Effector memory CD4-positive, alpha-beta T cell (primary cell): ENCODE data around the gene TCN2.

ENCODE experiments used
- DNase-seq, 3 donors: peaks; one replicate each; pipeline ENCODE4 v3.0.0-alpha.2; 2020
- H3K27ac ChIP-seq: 2 replicates; pipeline ENCODE4 v1.7.0; 2013; ENCODE audit warnings: mild to moderate bottlenecking, low read length, moderate library complexity; ENCODE audit not compliant: insufficient read depth, poor library complexity, severe bottlenecking
- H3K27me3 ChIP-seq: replicated peaks from 2 replicates; pipeline ENCODE4 v1.7.0; 2013; ENCODE audit warnings: mild to moderate bottlenecking, low read length; ENCODE audit not compliant: insufficient read depth, control insufficient read depth, poor library complexity, severe bottlenecking
- H3K36me3 ChIP-seq: 2 replicates; pipeline ENCODE4 v1.7.0; 2013; ENCODE audit warnings: mild to moderate bottlenecking, low read length, moderate library complexity; ENCODE audit not compliant: control insufficient read depth, insufficient read depth
- H3K4me1 ChIP-seq: 2 replicates; pipeline ENCODE4 v1.7.0; 2013; ENCODE audit warnings: low read length, mild to moderate bottlenecking; ENCODE audit not compliant: control insufficient read depth, insufficient read depth, poor library complexity, severe bottlenecking
- H3K4me3 ChIP-seq: 2 replicates; pipeline ENCODE4 v1.7.0; 2013; ENCODE audit warnings: low read length, low read depth, mild to moderate bottlenecking; ENCODE audit not compliant: insufficient read depth, poor library complexity, severe bottlenecking
- H3K9me3 ChIP-seq: 2 replicates; pipeline ENCODE4 v1.7.0; 2013; ENCODE audit warnings: mild to moderate bottlenecking, low read length, moderate library complexity; ENCODE audit not compliant: control insufficient read depth

The TCN2 gene

DNA sequence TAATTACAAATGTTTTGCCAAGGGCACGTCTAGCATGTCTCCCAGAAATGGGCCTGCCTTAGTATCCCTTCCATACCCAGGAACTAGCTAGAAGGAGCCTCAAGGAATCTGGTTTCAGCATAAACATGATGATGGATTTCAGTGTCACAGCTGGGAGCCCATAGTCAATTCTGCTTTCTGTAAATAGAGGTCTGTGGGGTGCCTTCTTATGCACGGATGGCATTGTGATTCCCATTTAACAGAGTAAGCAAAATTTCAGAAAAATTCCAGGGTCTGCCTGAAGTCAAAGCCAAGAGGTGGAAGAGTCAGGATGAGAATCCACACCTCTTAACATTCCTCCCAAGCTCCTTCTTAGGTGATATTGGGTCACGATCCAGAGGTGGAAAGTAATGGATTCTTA is 48.6 kb downstream of the TCN2 start:
- H3K27ac ChIP-seq, result no peak overlapping the region
- peaks cover 3% of the 10 kb centered on the region for H3K36me3 ChIP-seq
- no peak overlapping the region for H3K4me3 ChIP-seq
- H3K4me1 ChIP-seq, result no peaks in the 10 kb centered on the region
- no peak for DNase-seq
- no peaks in the 10 kb centered on the region for H3K9me3 ChIP-seq
- no peaks in the 10 kb centered on the region for H3K27me3 ChIP-seq

DNA sequence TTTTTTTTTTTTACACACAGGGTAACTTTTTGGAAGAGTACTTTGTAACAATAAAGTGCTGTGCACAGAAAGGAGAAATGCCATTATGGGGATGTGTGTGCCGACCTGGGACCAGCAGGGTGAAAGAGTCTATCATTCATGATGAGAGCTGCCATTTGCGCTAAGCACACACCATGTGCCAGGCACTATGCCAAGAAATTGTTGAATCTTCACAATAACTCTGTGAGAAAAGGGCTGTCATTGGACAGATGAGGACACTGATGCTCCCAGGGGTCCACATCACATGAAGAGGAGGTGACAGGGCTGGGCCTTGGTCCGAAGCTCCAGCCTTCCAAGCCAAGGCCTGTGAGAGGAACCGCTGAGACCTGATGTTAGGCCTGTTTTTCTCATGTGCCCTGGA is 55.1 kb downstream of the TCN2 start:
- no peak overlapping the region for H3K4me3 ChIP-seq
- H3K27me3 ChIP-seq, result no peaks in the 10 kb centered on the region
- no peaks in the 10 kb centered on the region for H3K4me1 ChIP-seq
- peaks cover 20% of the 10 kb centered on the region for H3K36me3 ChIP-seq
- no peak overlapping the region for H3K27ac ChIP-seq
- H3K9me3 ChIP-seq, result no peaks in the 10 kb centered on the region
- DNase-seq, result no peak

DNA sequence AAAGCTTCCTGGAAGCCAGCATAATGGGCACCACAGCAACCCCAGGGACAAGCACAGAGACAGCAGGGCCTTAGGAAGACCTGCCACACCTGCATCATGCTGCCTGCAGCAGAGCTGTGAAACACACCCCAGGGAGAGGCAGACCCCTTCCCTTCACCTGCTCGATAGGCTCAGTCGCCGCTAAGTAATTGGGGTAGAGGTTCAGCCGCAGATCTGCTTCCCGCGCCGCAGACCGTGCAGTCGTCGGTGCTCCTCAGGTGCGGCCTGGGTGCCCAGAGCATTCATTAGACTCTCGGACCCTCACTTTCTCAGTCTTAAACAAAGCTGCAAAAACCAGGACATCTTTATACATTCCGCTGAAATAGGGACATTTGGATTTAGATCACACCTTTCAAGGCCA is 57.8 kb downstream of the TCN2 start:
- no peak overlapping the region for H3K4me3 ChIP-seq
- peaks cover 20% of the 10 kb centered on the region for H3K36me3 ChIP-seq
- no peak for DNase-seq
- H3K27me3 ChIP-seq, result no peaks in the 10 kb centered on the region
- no peaks in the 10 kb centered on the region for H3K4me1 ChIP-seq
- no peak overlapping the region for H3K27ac ChIP-seq
- H3K9me3 ChIP-seq, result no peaks in the 10 kb centered on the region

DNA sequence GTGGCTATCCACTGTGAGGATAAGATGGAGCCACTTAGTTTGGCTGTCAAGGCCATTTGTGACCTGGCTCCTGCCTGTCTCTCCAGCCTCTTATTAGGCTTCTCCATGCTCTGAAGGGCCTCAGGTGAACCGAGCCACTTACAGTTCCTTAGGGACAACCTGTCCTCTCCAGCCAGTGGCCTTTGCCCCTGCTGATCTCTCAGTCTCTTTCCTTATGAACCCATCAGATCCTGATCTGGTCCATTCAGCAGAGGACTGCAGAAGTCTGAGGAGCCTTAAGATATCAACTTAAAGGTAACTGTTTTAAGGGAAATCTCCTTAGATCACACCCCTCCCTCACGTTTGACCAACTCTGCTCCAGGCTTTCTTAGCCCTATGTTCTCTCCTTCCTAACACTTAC is 58.3 kb downstream of the TCN2 start:
- H3K9me3 ChIP-seq, result no peaks in the 10 kb centered on the region
- no peaks in the 10 kb centered on the region for H3K27me3 ChIP-seq
- H3K4me3 ChIP-seq, result no peak overlapping the region
- H3K36me3 ChIP-seq, result peaks cover 20% of the 10 kb centered on the region
- no peak for DNase-seq
- no peak overlapping the region for H3K27ac ChIP-seq
- no peaks in the 10 kb centered on the region for H3K4me1 ChIP-seq

DNA sequence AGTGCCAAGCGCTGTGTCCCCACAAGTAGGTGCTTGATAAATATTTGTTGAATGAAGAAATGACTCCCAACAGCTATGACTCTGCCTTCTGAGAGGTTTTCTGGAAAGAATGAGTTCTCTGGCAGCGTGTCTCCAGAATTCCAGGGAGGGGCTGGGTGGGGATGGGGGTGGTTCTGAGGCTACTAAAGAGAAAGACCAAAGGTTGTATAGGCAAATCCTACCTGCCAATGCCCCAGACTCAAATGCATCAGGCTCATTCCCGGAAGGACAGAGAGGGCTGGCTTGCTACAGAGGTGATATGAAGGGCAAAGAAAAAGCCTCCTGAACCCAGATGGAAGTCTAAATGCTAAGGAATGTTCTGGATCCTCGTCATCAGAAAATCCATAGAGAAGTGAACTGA is 58.8 kb downstream of the TCN2 start:
- H3K4me1 ChIP-seq, result no peaks in the 10 kb centered on the region

DNA sequence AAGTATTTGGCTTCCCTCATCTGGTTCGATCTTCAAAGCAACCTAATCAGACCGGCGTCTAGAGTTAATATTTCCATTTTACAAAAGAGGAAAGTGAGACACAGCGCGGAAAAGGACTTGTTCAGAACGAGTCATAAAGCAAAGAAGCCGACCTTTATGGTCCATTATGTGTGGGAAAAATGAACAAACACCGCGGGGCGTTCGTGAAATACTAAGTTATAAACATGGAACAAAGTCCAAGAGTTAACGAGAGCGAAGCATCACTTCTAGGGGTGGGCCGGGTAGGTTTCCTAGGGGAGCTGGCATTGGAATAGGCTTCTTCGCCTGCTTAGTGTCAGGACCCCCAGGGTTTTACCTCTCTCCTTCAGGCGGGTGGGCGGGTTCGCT is 60.1 kb downstream of the TCN2 start:
- peaks cover 19% of the 10 kb centered on the region for H3K36me3 ChIP-seq
- peak overlapping the region; percentile 44 for H3K27ac ChIP-seq
- H3K4me3 ChIP-seq, result peak overlapping the region; percentile 79
- no peaks in the 10 kb centered on the region for H3K27me3 ChIP-seq
- H3K9me3 ChIP-seq, result no peaks in the 10 kb centered on the region
- DNase-seq, result no peak
- no peaks in the 10 kb centered on the region for H3K4me1 ChIP-seq

More for the DNA sequence above, 58.8 kb downstream of the TCN2 start:
- Histone ChIP-seq H3K27me3 (no peaks in the 10 kb centered on the region), H3K9me3 (no peaks in the 10 kb centered on the region), H3K36me3 (peaks cover 20% of the 10 kb centered on the region), H3K4me3 (no peak overlapping the region), H3K27ac (no peak overlapping the region)
- no peak for DNase-seq

DNA sequence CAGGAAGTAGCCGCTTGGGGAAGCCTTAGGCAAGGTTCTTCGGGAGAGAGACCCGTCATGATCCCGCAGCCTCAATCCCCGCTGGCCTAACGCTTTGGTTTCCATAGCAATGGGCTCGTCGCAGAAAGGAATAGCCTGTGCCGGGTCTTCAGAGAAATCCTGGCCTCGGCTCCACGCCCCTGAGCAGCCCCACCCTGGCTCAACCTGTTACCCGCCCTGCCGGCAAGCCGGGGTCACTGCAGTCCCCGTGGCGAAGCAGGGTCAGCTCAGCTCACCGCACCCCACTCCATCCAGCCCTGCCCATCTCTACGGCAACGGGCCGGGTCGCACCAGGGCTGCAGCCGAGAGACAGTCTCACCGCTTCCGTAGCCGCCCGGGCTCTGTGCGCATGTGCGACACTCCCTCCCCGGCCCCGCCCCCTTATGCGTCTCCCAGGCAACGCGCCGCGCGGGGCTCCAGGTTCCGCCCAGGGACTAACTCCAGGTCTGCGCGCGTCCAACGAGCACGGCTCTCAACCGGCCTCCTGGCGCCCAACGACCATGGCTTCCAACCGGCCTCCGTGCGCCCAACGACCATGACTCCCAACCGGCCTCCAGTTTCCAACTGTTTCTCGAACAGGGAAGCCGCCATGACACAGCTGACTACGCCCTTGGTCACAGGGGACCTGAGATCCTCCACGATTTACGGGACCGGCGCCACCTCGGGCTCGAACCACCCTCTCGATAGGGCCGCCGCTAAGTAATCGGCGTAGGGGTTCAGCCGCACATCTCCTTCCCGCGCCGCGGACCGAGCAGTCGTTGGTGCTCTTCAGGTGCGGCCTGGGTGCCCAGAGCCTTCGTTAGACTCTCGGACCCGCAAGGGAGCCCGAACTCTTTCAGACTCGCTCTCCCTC is 60.8 kb downstream of the TCN2 start, which contains the start of gene DUSP18:
Gene DUSP18 (minus strand): TSS at position 382 of the 892 bp plus-strand sequence. CDS start 3,872 bp downstream, outside the sequence.
- Histone ChIP-seq H3K4me1 (no peaks in the 10 kb centered on the region), H3K27me3 (no peaks in the 10 kb centered on the region), H3K4me3 (peak within 1 kb of the TSS; percentile 79), H3K27ac (peak within 1 kb of the TSS; percentile 44), H3K9me3 (no peaks in the 10 kb centered on the region), H3K36me3 (peaks cover 12% of the 10 kb centered on the region)
- DNase-seq, result peak; percentile 91 to 92 (median 92)

DNA sequence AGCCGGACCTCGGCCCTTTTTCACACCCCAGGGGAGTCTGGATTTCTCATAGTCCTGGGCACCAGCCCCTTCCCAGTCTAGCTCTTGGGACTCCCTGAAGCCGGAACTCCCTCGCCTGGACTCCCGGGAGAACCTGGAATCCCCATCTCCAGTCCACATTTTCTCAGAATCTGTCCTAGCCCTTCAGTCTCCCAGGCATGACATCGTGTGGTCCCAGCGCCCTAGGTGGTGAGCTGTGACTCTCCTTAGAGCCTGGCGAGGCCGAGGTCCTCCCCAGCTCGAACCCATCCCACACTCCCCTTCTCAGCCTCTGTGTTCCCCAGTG is 61.4 kb downstream of the TCN2 start:
- Histone ChIP-seq H3K36me3 (peaks cover 6% of the 10 kb centered on the region), H3K27ac (no peak overlapping the region), H3K4me3 (peak overlapping the region; percentile 79), H3K4me1 (no peaks in the 10 kb centered on the region), H3K9me3 (no peaks in the 10 kb centered on the region), H3K27me3 (no peaks in the 10 kb centered on the region)
- no peak for DNase-seq

DNA sequence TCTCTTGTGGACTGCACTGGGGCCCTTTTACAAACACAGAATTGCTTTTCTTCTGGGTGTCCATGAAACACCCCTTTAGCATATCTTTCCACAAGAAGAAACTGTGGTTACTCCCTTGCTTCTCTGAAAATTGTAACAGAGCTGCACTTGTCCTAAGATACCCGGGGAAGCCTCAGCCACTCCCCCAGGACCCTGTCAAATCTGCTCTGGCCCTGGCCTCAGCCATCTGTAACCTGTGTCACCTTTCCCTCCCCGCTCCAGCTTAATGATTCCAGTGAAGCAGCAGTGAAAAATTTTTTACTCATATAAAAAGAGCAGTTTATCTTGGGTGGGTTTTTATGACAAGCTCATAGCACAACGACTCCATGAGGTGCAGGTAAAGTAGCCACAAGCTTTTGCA is 64.1 kb downstream of the TCN2 start:
- no peak overlapping the region for H3K27ac ChIP-seq
- no peaks in the 10 kb centered on the region for H3K4me1 ChIP-seq
- no peak for DNase-seq
- no peaks in the 10 kb centered on the region for H3K36me3 ChIP-seq
- no peaks in the 10 kb centered on the region for H3K27me3 ChIP-seq
- no peaks in the 10 kb centered on the region for H3K9me3 ChIP-seq
- H3K4me3 ChIP-seq, result no peak overlapping the region

DNA sequence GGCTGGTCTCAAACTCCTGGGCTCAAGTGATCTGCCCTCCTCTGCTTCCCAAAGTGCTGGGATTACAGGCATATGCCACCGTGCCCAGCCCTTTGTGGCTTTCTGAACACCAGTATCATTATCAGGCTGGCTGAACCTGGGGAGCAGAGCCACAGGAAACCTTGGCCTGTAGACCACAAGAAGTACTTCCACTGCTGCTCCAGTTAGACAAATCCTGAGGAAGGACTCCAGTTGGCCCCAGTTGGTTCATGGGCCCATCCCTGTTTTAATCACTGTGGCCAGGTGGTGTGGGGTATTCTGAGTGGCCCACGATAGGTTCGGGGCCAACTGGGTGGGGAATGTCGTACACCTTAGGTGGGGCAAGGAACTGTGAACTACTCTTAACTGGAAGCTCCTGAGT is 66.2 kb downstream of the TCN2 start:
- H3K36me3 ChIP-seq, result no peaks in the 10 kb centered on the region

More for the DNA sequence above, 66.2 kb downstream of the TCN2 start:
- Histone ChIP-seq H3K4me3 (no peak overlapping the region), H3K9me3 (no peaks in the 10 kb centered on the region), H3K27me3 (no peaks in the 10 kb centered on the region), H3K27ac (no peak overlapping the region), H3K4me1 (no peaks in the 10 kb centered on the region)
- no peak for DNase-seq
